ENCODE results near the gene INTS6.

INTS6 gene

GRCh38 chr13:51363625-51364024 is 89.2 kb downstream of the INTS6 start:
- no peaks in the 10 kb centered on the region for H3K9me3 ChIP-seq (ENCODE audit: control insufficient read depth in 2 of 2, low read length in 2 of 2)
- H3K27me3 ChIP-seq (ENCODE audit: control insufficient read depth in 1 of 2, insufficient read depth in 2 of 2, low read length in 2 of 2), result no peaks in the 10 kb centered on the region
- no peak overlapping the region for H3K4me3 ChIP-seq (ENCODE audit: low read length in 2 of 2)
- H3K4me1 ChIP-seq (ENCODE audit: control insufficient read depth, insufficient read depth, low read length), result no peaks in the 10 kb centered on the region
- H3K9ac ChIP-seq (ENCODE audit: low read length in 2 of 2), result no peak overlapping the region
- H3K36me3 ChIP-seq (ENCODE audit: control insufficient read depth in 2 of 2, insufficient read depth in 2 of 2, low read length in 2 of 2), result peaks cover 9 to 18% of the 10 kb centered on the region in 2 donors
- no peak overlapping the region for H3K27ac ChIP-seq (ENCODE audit: low read length)

- Histone ChIP-seq H3K4me1 (ENCODE audit: control insufficient read depth, insufficient read depth, low read length) (peaks cover 3% of the 10 kb centered on the region), H3K36me3 (ENCODE audit: control insufficient read depth in 2 of 2, insufficient read depth in 2 of 2, low read length in 2 of 2) (peaks cover 4 to 9% of the 10 kb centered on the region in 2 donors), H3K9me3 (ENCODE audit: control insufficient read depth in 2 of 2, low read length in 2 of 2) (no peaks in the 10 kb centered on the region), H3K27me3 (ENCODE audit: control insufficient read depth in 1 of 2, insufficient read depth in 2 of 2, low read length in 2 of 2) (no peaks in the 10 kb centered on the region), H3K27ac (ENCODE audit: low read length) (no peak overlapping the region), H3K9ac (ENCODE audit: low read length in 2 of 2) (no peak overlapping the region), H3K4me3 (ENCODE audit: low read length in 2 of 2) (no peak overlapping the region)
Observed at GRCh38 chr13:51361106-51361505, 91.7 kb downstream of the INTS6 start.

GRCh38 chr13:51360489-51360888 is 92.3 kb downstream of the INTS6 start:
- Histone ChIP-seq H3K4me3 (ENCODE audit: low read length in 2 of 2) (no peak overlapping the region), H3K4me1 (ENCODE audit: control insufficient read depth, insufficient read depth, low read length) (peaks cover 3% of the 10 kb centered on the region), H3K36me3 (ENCODE audit: control insufficient read depth in 2 of 2, insufficient read depth in 2 of 2, low read length in 2 of 2) (peaks cover 4 to 9% of the 10 kb centered on the region in 2 donors), H3K27me3 (ENCODE audit: control insufficient read depth in 1 of 2, insufficient read depth in 2 of 2, low read length in 2 of 2) (no peaks in the 10 kb centered on the region), H3K9me3 (ENCODE audit: control insufficient read depth in 2 of 2, low read length in 2 of 2) (no peaks in the 10 kb centered on the region), H3K9ac (ENCODE audit: low read length in 2 of 2) (no peak overlapping the region), H3K27ac (ENCODE audit: low read length) (no peak overlapping the region)

DNA sequence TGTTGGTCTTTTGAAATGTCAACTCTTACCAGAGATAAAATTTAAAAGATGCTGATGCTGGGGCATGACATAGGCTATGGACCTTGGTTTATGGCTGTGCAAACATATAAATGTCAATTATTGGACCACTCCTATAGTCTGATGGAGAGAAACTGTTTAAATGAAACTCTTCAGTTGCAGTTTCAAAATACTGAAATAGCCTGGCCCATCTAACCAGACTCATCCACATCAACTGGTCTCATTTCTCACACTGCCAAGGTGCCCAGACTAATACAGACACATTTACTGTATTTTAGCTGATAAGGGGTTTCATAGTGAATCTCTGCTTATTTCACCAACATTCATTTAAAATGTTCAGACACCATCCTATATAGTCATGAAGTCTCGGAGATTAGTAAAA is 93.5 kb downstream of the INTS6 start:
- Histone ChIP-seq H3K4me3 (ENCODE audit: low read length in 2 of 2) (no peak overlapping the region), H3K36me3 (ENCODE audit: control insufficient read depth in 2 of 2, insufficient read depth in 2 of 2, low read length in 2 of 2) (peaks cover under 1% of the 10 kb centered on the region in 2 donors), H3K9ac (ENCODE audit: low read length in 2 of 2) (no peak overlapping the region), H3K9me3 (ENCODE audit: control insufficient read depth in 2 of 2, low read length in 2 of 2) (no peaks in the 10 kb centered on the region), H3K4me1 (ENCODE audit: control insufficient read depth, insufficient read depth, low read length) (peaks cover 3% of the 10 kb centered on the region), H3K27me3 (ENCODE audit: control insufficient read depth in 1 of 2, insufficient read depth in 2 of 2, low read length in 2 of 2) (no peaks in the 10 kb centered on the region), H3K27ac (ENCODE audit: low read length) (no peak overlapping the region)

GRCh38 chr13:51357928-51358595 is 94.8 kb downstream of the INTS6 start:
- Histone ChIP-seq H3K27me3 (ENCODE audit: control insufficient read depth in 1 of 2, insufficient read depth in 2 of 2, low read length in 2 of 2) (no peaks in the 10 kb centered on the region), H3K4me1 (ENCODE audit: control insufficient read depth, insufficient read depth, low read length) (peaks cover 3% of the 10 kb centered on the region), H3K27ac (ENCODE audit: low read length) (no peak overlapping the region), H3K9ac (ENCODE audit: low read length in 2 of 2) (no peak overlapping the region), H3K9me3 (ENCODE audit: control insufficient read depth in 2 of 2, low read length in 2 of 2) (no peaks in the 10 kb centered on the region), H3K36me3 (ENCODE audit: control insufficient read depth in 2 of 2, insufficient read depth in 2 of 2, low read length in 2 of 2) (no peaks in the 10 kb centered on the region), H3K4me3 (ENCODE audit: low read length in 2 of 2) (no peak overlapping the region)

DNA sequence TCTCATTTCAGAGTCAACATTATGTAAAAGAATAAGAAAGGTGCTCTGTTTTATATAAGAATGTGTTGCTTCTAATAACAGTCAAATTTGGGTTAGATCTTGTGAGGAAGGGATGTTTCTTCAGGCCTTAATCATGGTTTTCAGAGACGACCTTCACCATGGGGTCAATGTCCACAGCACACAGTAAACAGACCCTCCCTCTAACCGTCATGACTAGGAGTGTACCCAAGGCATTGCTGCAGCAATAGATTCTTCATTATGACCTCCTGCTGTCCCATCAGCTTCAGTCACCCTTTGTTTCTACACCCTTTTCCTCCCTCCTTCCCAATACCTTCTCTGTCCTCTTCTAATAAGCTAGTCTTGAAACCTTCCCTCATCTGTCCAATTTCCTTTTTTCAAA is 97.6 kb downstream of the INTS6 start:
- Histone ChIP-seq H3K9ac (ENCODE audit: low read length in 2 of 2) (no peak overlapping the region), H3K36me3 (ENCODE audit: control insufficient read depth in 2 of 2, insufficient read depth in 2 of 2, low read length in 2 of 2) (no peaks in the 10 kb centered on the region), H3K9me3 (ENCODE audit: control insufficient read depth in 2 of 2, low read length in 2 of 2) (no peaks in the 10 kb centered on the region), H3K27ac (ENCODE audit: low read length) (no peak overlapping the region), H3K4me1 (ENCODE audit: control insufficient read depth, insufficient read depth, low read length) (peaks cover 3% of the 10 kb centered on the region), H3K27me3 (ENCODE audit: control insufficient read depth in 1 of 2, insufficient read depth in 2 of 2, low read length in 2 of 2) (no peaks in the 10 kb centered on the region), H3K4me3 (ENCODE audit: low read length in 2 of 2) (no peak overlapping the region)

DNA sequence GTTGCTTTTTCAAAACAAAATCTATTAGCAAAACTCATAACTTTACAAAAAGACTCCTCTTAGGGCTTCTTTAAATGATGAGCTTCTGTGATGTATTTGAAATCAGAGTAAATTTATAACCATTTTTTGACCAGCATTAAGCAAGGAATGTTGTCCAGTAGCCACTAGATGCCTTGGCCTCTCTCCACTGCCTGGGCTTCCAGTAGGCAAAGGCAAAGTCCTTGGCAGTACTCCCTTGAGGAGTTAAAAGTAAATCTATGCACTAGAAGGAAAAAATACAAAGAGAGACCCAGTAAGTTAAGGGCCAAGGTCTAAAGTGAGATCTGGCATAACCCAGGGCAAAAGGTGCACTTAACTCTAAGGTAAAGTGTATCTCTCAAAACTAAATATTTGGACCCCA is 103.8 kb downstream of the INTS6 start:
- Histone ChIP-seq H3K4me1 (ENCODE audit: control insufficient read depth, insufficient read depth, low read length) (no peaks in the 10 kb centered on the region), H3K27me3 (ENCODE audit: control insufficient read depth in 1 of 2, insufficient read depth in 2 of 2, low read length in 2 of 2) (no peaks in the 10 kb centered on the region), H3K4me3 (ENCODE audit: low read length in 2 of 2) (no peak overlapping the region), H3K27ac (ENCODE audit: low read length) (no peak overlapping the region), H3K9me3 (ENCODE audit: control insufficient read depth in 2 of 2, low read length in 2 of 2) (no peaks in the 10 kb centered on the region), H3K9ac (ENCODE audit: low read length in 2 of 2) (no peak overlapping the region), H3K36me3 (ENCODE audit: control insufficient read depth in 2 of 2, insufficient read depth in 2 of 2, low read length in 2 of 2) (no peaks in the 10 kb centered on the region)

DNA sequence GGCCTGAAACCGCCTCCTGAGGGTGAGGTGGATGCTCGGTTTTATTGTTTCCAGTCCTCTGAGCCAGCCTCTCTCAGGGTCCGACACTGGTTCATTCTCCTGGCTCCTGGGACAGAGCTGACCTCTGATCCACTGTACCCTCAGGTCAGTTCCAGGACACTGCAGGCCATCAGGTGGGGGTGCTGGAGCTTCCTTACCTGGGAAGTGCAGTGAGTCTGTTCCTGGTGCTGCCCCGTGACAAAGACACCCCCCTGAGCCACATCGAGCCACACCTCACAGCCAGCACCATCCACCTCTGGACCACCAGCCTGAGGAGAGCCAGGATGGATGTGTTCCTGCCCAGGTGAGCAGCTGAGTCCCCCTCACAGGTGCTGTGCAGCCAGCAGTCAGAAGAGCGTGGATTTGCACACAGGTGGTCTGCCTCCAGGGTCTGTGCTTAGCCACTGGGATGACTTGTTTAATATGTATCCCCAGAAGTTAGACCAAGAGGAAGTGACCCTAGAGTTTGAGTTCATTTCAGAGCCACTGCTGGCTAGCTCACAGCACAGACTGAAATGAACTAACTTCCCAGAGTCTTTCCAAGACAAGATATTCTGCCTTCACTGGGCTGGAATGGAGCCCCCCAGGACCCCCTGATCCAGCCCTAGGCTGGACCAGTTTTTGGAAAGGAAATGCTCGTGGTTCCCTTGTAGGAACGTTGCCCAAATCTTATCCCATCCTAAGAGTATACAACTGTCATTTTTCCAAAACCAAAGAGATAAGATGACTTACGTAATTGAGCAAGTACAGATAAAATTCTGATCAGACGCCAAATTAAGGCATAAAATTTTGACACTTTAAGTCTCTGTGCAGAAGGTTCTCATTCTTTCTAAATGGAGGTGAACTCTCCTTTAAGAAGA is 104.5 kb downstream of the INTS6 start:
- no peak overlapping the region for H3K27ac ChIP-seq (ENCODE audit: low read length)
- H3K4me1 ChIP-seq (ENCODE audit: control insufficient read depth, insufficient read depth, low read length), result no peaks in the 10 kb centered on the region
- no peaks in the 10 kb centered on the region for H3K27me3 ChIP-seq (ENCODE audit: control insufficient read depth in 1 of 2, insufficient read depth in 2 of 2, low read length in 2 of 2)
- H3K4me3 ChIP-seq (ENCODE audit: low read length in 2 of 2), result no peak overlapping the region
- H3K9me3 ChIP-seq (ENCODE audit: control insufficient read depth in 2 of 2, low read length in 2 of 2), result no peaks in the 10 kb centered on the region
- no peak overlapping the region for H3K9ac ChIP-seq (ENCODE audit: low read length in 2 of 2)
- no peaks in the 10 kb centered on the region for H3K36me3 ChIP-seq (ENCODE audit: control insufficient read depth in 2 of 2, insufficient read depth in 2 of 2, low read length in 2 of 2)

GRCh38 chr13:51347099-51347498 is 105.7 kb downstream of the INTS6 start:
- Histone ChIP-seq H3K27me3 (ENCODE audit: control insufficient read depth in 1 of 2, insufficient read depth in 2 of 2, low read length in 2 of 2) (no peaks in the 10 kb centered on the region), H3K4me3 (ENCODE audit: low read length in 2 of 2) (no peak overlapping the region), H3K4me1 (ENCODE audit: control insufficient read depth, insufficient read depth, low read length) (no peaks in the 10 kb centered on the region), H3K36me3 (ENCODE audit: control insufficient read depth in 2 of 2, insufficient read depth in 2 of 2, low read length in 2 of 2) (no peaks in the 10 kb centered on the region), H3K9ac (ENCODE audit: low read length in 2 of 2) (no peak overlapping the region), H3K9me3 (ENCODE audit: control insufficient read depth in 2 of 2, low read length in 2 of 2) (no peaks in the 10 kb centered on the region), H3K27ac (ENCODE audit: low read length) (no peak overlapping the region)

DNA sequence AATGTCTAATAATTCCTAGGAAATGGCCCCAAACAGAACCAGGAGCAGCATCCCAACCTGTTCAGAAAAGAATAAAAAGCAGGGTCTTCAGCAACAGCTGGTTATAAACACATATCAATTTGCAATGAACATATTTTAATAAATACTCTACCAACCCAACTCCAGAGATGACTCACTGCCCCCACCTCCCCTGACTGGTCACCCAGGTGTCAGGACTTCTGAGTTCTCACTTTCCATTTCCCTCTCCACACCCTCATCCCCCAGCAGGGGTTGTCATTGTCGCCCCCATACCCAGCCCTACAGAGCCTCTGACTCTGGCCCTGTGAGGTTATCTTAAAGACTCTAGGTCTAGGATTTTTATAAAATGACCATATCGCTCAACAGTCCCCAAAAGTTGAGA is 106.4 kb downstream of the INTS6 start:
- no peaks in the 10 kb centered on the region for H3K27me3 ChIP-seq (ENCODE audit: control insufficient read depth in 1 of 2, insufficient read depth in 2 of 2, low read length in 2 of 2)
- H3K36me3 ChIP-seq (ENCODE audit: control insufficient read depth in 2 of 2, insufficient read depth in 2 of 2, low read length in 2 of 2), result no peaks in the 10 kb centered on the region
- no peaks in the 10 kb centered on the region for H3K4me1 ChIP-seq (ENCODE audit: control insufficient read depth, insufficient read depth, low read length)
- H3K4me3 ChIP-seq (ENCODE audit: low read length in 2 of 2), result no peak overlapping the region
- H3K9ac ChIP-seq (ENCODE audit: low read length in 2 of 2), result no peak overlapping the region
- H3K9me3 ChIP-seq (ENCODE audit: control insufficient read depth in 2 of 2, low read length in 2 of 2), result no peaks in the 10 kb centered on the region
- H3K27ac ChIP-seq (ENCODE audit: low read length), result no peak overlapping the region

DNA sequence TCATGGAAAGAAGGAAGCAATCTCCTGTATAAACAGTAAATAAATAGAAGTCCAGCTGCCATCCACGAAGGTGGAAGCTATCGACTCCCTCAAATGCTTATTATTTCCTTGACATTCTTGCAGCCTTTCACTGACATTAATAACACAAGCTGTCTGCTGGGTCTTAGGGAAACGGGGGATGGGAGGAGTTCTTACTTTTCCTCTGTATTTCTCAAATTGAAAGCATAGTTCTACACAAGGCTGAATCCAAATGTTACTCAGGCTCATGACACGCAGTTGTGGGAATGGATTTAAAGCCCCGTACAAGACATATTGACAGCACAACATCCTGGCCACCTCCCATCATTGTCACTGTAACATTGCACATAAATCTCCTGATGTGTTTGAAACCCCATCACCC is 109.4 kb downstream of the INTS6 start:
- H3K9ac ChIP-seq (ENCODE audit: low read length in 2 of 2), result no peak overlapping the region
- H3K4me1 ChIP-seq (ENCODE audit: control insufficient read depth, insufficient read depth, low read length), result no peaks in the 10 kb centered on the region
- no peak overlapping the region for H3K4me3 ChIP-seq (ENCODE audit: low read length in 2 of 2)
- H3K9me3 ChIP-seq (ENCODE audit: control insufficient read depth in 2 of 2, low read length in 2 of 2), result no peaks in the 10 kb centered on the region
- H3K36me3 ChIP-seq (ENCODE audit: control insufficient read depth in 2 of 2, insufficient read depth in 2 of 2, low read length in 2 of 2), result no peaks in the 10 kb centered on the region
- no peak overlapping the region for H3K27ac ChIP-seq (ENCODE audit: low read length)
- no peaks in the 10 kb centered on the region for H3K27me3 ChIP-seq (ENCODE audit: control insufficient read depth in 1 of 2, insufficient read depth in 2 of 2, low read length in 2 of 2)
